Astrocyte of the hippocampus (primary cell): Measurements from ENCODE around the gene DRGX.

Experiments
- DNase-seq: peaks from one replicate; pipeline ENCODE4 v3.0.0; 2011; ENCODE audit warnings: low read depth, low spot score

The DRGX gene

DNA sequence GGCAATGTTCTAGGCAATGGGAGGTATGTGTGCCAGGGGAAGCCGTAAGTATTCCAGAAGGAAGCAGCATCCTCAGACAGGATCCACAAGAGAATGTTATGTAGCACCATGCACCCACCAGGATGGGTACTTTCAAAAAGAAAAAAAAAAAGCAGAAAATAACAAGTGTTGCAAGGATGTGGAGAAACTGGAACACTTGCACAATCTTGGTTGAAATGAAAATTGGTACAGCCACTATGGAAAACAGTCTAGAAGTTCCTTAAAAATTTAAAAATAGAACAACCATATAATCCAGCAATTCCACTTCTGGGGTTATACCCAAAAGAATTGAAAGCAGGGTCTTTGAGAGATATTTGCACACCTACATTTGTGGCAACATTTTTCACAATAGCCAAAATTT lies 76.7 kb downstream of the DRGX start:
- DNase-seq = no peak

GRCh38 chr10:49318755-49319154 lies 77.1 kb downstream of the DRGX start:
- no peak for DNase-seq

DNA sequence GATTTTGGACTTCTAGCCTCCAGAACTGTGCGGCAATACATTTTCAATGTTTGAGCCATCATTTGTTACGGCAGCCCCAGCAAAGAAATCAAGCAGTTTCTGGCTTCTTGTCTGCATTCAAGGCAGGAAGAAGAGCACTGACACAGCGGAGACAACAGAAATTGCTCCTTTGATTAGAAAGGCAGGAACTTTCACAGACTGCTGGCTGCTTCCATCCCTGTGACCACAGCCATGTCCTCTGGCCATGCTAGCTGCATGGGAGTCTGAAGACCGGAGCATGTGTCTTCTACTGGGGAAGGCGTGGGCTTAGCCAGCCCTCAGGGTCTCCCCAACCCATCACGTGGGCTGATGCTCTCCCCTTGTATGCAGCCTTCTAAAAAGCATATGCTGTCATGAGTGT lies 77.9 kb downstream of the DRGX start:
- DNase-seq = no peak

GRCh38 chr10:49314806-49315205 lies 81.1 kb downstream of the DRGX start:
- no peak for DNase-seq
